ENCODE measurements around the gene COL11A2.

DNA sequence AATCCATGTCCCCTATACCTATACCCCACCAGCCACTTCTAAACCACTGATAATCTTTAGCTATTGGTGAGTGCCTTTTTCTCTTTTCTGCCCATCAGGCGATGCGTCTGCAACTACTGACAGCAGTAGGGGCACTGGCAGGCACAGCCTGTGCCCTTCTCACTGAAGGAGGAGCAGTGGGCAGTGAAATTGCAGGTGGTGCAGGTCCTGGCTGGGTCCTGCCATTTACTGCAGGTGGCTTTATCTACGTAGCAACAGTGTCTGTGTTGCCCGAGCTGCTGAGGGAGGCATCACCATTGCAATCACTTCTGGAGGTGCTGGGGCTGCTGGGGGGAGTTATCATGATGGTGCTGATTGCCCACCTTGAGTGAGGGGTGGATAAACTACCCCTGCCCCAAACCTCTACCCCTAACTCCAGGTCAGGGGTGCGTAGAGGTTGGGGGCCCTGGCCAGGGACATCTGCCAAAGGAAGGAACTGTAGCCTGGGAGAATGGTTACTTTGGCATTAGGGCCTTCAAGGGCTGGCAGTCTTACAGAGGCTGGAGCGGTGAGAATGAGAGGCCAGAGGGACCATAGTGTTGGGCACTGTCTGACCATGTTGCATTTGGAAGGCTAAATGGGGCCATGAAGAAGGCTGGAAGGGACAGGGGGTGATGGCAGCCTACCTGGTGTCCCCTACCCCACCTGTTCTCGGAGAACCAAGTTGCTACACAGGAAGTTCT, 11.3 kb upstream of the COL11A2 start:
- TF ChIP-seq, protein P1, sequence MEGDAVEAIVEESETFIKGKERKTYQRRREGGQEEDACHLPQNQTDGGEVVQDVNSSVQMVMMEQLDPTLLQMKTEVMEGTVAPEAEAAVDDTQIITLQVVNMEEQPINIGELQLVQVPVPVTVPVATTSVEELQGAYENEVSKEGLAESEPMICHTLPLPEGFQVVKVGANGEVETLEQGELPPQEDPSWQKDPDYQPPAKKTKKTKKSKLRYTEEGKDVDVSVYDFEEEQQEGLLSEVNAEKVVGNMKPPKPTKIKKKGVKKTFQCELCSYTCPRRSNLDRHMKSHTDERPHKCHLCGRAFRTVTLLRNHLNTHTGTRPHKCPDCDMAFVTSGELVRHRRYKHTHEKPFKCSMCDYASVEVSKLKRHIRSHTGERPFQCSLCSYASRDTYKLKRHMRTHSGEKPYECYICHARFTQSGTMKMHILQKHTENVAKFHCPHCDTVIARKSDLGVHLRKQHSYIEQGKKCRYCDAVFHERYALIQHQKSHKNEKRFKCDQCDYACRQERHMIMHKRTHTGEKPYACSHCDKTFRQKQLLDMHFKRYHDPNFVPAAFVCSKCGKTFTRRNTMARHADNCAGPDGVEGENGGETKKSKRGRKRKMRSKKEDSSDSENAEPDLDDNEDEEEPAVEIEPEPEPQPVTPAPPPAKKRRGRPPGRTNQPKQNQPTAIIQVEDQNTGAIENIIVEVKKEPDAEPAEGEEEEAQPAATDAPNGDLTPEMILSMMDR (conservative IDR thresholded peaks at IDR 0.05; ENCODE audit: low read depth in 2 of 2) = no peak
- TF ChIP-seq POLR2AphosphoS5 (IDR thresholded peaks at IDR 0.05; ENCODE audit: low read depth) = no peak
- no peak for TF ChIP-seq EZH2 (IDR thresholded peaks at IDR 0.05; ENCODE audit: low read depth, unreplicated experiment)
- TF ChIP-seq, protein P2, sequence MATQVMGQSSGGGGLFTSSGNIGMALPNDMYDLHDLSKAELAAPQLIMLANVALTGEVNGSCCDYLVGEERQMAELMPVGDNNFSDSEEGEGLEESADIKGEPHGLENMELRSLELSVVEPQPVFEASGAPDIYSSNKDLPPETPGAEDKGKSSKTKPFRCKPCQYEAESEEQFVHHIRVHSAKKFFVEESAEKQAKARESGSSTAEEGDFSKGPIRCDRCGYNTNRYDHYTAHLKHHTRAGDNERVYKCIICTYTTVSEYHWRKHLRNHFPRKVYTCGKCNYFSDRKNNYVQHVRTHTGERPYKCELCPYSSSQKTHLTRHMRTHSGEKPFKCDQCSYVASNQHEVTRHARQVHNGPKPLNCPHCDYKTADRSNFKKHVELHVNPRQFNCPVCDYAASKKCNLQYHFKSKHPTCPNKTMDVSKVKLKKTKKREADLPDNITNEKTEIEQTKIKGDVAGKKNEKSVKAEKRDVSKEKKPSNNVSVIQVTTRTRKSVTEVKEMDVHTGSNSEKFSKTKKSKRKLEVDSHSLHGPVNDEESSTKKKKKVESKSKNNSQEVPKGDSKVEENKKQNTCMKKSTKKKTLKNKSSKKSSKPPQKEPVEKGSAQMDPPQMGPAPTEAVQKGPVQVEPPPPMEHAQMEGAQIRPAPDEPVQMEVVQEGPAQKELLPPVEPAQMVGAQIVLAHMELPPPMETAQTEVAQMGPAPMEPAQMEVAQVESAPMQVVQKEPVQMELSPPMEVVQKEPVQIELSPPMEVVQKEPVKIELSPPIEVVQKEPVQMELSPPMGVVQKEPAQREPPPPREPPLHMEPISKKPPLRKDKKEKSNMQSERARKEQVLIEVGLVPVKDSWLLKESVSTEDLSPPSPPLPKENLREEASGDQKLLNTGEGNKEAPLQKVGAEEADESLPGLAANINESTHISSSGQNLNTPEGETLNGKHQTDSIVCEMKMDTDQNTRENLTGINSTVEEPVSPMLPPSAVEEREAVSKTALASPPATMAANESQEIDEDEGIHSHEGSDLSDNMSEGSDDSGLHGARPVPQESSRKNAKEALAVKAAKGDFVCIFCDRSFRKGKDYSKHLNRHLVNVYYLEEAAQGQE (IDR thresholded peaks at IDR 0.05; ENCODE audit: unreplicated experiment) = no peak
- no peak for TF ChIP-seq CREB1 (CRISPR knock-in tag; IDR thresholded peaks at IDR 0.05; ENCODE audit: low read depth)
- no peak for TF ChIP-seq JUNB (IDR thresholded peaks at IDR 0.05; ENCODE audit: unreplicated experiment)
- no peak for TF ChIP-seq NANOG (IDR thresholded peaks at IDR 0.05; ENCODE audit: borderline replicate concordance)
- TF ChIP-seq STAT1 (IDR thresholded peaks at IDR 0.05; ENCODE audit: unreplicated experiment) = no peak
- TF ChIP-seq, protein P3, sequence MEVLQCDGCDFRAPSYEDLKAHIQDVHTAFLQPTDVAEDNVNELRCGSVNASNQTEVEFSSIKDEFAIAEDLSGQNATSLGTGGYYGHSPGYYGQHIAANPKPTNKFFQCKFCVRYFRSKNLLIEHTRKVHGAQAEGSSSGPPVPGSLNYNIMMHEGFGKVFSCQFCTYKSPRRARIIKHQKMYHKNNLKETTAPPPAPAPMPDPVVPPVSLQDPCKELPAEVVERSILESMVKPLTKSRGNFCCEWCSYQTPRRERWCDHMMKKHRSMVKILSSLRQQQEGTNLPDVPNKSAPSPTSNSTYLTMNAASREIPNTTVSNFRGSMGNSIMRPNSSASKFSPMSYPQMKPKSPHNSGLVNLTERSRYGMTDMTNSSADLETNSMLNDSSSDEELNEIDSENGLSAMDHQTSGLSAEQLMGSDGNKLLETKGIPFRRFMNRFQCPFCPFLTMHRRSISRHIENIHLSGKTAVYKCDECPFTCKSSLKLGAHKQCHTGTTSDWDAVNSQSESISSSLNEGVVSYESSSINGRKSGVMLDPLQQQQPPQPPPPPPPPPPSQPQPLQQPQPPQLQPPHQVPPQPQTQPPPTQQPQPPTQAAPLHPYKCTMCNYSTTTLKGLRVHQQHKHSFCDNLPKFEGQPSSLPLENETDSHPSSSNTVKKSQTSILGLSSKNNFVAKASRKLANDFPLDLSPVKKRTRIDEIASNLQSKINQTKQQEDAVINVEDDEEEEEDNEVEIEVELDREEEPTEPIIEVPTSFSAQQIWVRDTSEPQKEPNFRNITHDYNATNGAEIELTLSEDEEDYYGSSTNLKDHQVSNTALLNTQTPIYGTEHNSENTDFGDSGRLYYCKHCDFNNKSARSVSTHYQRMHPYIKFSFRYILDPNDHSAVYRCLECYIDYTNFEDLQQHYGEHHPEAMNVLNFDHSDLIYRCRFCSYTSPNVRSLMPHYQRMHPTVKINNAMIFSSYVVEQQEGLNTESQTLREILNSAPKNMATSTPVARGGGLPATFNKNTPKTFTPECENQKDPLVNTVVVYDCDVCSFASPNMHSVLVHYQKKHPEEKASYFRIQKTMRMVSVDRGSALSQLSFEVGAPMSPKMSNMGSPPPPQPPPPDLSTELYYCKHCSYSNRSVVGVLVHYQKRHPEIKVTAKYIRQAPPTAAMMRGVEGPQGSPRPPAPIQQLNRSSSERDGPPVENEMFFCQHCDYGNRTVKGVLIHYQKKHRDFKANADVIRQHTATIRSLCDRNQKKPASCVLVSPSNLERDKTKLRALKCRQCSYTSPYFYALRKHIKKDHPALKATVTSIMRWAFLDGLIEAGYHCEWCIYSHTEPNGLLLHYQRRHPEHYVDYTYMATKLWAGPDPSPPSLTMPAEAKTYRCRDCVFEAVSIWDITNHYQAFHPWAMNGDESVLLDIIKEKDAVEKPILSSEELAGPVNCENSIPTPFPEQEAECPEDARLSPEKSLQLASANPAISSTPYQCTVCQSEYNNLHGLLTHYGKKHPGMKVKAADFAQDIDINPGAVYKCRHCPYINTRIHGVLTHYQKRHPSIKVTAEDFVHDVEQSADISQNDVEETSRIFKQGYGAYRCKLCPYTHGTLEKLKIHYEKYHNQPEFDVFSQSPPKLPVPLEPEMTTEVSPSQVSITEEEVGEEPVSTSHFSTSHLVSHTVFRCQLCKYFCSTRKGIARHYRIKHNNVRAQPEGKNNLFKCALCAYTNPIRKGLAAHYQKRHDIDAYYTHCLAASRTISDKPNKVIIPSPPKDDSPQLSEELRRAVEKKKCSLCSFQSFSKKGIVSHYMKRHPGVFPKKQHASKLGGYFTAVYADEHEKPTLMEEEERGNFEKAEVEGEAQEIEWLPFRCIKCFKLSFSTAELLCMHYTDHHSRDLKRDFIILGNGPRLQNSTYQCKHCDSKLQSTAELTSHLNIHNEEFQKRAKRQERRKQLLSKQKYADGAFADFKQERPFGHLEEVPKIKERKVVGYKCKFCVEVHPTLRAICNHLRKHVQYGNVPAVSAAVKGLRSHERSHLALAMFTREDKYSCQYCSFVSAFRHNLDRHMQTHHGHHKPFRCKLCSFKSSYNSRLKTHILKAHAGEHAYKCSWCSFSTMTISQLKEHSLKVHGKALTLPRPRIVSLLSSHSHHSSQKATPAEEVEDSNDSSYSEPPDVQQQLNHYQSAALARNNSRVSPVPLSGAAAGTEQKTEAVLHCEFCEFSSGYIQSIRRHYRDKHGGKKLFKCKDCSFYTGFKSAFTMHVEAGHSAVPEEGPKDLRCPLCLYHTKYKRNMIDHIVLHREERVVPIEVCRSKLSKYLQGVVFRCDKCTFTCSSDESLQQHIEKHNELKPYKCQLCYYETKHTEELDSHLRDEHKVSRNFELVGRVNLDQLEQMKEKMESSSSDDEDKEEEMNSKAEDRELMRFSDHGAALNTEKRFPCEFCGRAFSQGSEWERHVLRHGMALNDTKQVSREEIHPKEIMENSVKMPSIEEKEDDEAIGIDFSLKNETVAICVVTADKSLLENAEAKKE (CRISPR knock-in tag; IDR thresholded peaks at IDR 0.05) = no peak

Data from GM23338 (cell line).